ENCODE results near the gene FAM124A. TPM values are rescaled to one million over a fixed set of nuclear protein-coding genes. Genes with fewer than 3 reads are reported as not detected.

Gene FAM124A
- polyA plus RNA-seq (2011; rRNA removed) (1.5 and 1.6 TPM in 2 replicates), polyA plus RNA-seq (2017; fragmentation: RNase III; extraction: RNeasy Plus Mini Kit Qiagen cat#74134 plus additional on column Dnase treatment) (1.4 to 1.6 TPM (median 1.5 TPM) in 3 replicates), polyA minus RNA-seq (2011; rRNA and poly(A)+ RNA removed) (1.7 and 2.0 TPM in 2 replicates)
- 1.3 and 2.0 TPM in 2 replicates for polyA plus RNA-seq (2012; cell fraction: cytosol; rRNA removed)
- 1.3 and 1.4 TPM in 2 replicates for polyA plus RNA-seq (2012; cell fraction: nucleus; rRNA removed)

- peak within 1 kb of the TSS; percentile 78 for H3K4me3 ChIP-seq
- H3K9me3 ChIP-seq: no peaks in the 10 kb centered on the region
- peak; percentile 11 to 23 for DNase-seq (ENCODE audit: low read depth in 1 of 2, low spot score in 1 of 2)
- ChIA-PET CTCF (interaction anchor here (0.7 to 3.9 kb wide), 6 partner anchors 15 to 575 kb away, joined by 3 to 20 read pairs (median 4); no protein-coding TSS in a partner anchor), POLR2A (no interaction called here)
- H3K27ac ChIP-seq: peak within 1 kb of the TSS; percentile 84 to 90
- ATAC-seq: peak; percentile 91 to 92
- H3K4me2 ChIP-seq: peak within 1 kb of the TSS; percentile 93
- no peak for FAIRE-seq
- no CpG with 5 or more reads among the region's 106 CpGs for WGBS (ENCODE audit: missing lambda C conversion rate)
- no peaks in the 10 kb centered on the region for H3K4me1 ChIP-seq
- no peak for TF ChIP-seq JUNB (IDR thresholded peaks at IDR 0.05)
- no peak for TF ChIP-seq NFE2L2 (conservative IDR thresholded peaks at IDR 0.05; ENCODE audit: low read length)
- TF ChIP-seq HEYL (CRISPR knock-in tag; IDR thresholded peaks at IDR 0.05): no peak
- TF ChIP-seq FOSL2 (IDR thresholded peaks at IDR 0.05): no peak
- TF ChIP-seq FOSL2 (CRISPR knock-in tag; IDR thresholded peaks at IDR 0.05): no peak
- peak; percentile 23; the same call in 1 of the 2 replicates for TF ChIP-seq PHF8 (IDR thresholded peaks at IDR 0.05; ENCODE audit: borderline replicate concordance, low read depth)
- TF ChIP-seq EP300 (IDR thresholded peaks at IDR 0.05): no peak
- TF ChIP-seq EHF (CRISPR knock-in tag; IDR thresholded peaks at IDR 0.05): no peak
- TF ChIP-seq MAX (IDR thresholded peaks at IDR 0.05): peak; percentile 88
- no peak for TF ChIP-seq RFX5 (IDR thresholded peaks at IDR 0.05)
- TF ChIP-seq HDAC2 (IDR thresholded peaks at IDR 0.05): no peak
- no peak for TF ChIP-seq PBX3 (IDR thresholded peaks at IDR 0.05)
- no peak for TF ChIP-seq ELK1 (IDR thresholded peaks at IDR 0.05; ENCODE audit: low read depth, low read length)
- TF ChIP-seq USF2 (IDR thresholded peaks at IDR 0.05): no peak
- no peak for TF ChIP-seq CHD2 (IDR thresholded peaks at IDR 0.05; ENCODE audit: low read length, partially characterized antibody)
- TF ChIP-seq CBX8 (IDR thresholded peaks at IDR 0.05): no peak
- TF ChIP-seq POLR2A (IDR thresholded peaks at IDR 0.05; ENCODE audit: low read length): peak; percentile 15
- no peak for TF ChIP-seq BCL3 (IDR thresholded peaks at IDR 0.05)
- no peak for TF ChIP-seq HMGXB4 (CRISPR knock-in tag; IDR thresholded peaks at IDR 0.05; ENCODE audit: borderline replicate concordance)
- TF ChIP-seq ESRRA (IDR thresholded peaks at IDR 0.05; ENCODE audit: borderline replicate concordance, low read length): no peak
- no peak for TF ChIP-seq ZC3H11A (IDR thresholded peaks at IDR 0.05)
- TF ChIP-seq HOXA7 (CRISPR knock-in tag; IDR thresholded peaks at IDR 0.05): no peak
- TF ChIP-seq NPAS2 (CRISPR knock-in tag; IDR thresholded peaks at IDR 0.05; ENCODE audit: borderline replicate concordance): no peak
- TF ChIP-seq ZSCAN20 (CRISPR knock-in tag; IDR thresholded peaks at IDR 0.05): no peak
- TF ChIP-seq E2F6 (IDR thresholded peaks at IDR 0.05; ENCODE audit: borderline replicate concordance, low read depth): peak; percentile 75; the same call in 1 of the 2 replicates
- TF ChIP-seq CBX2 (IDR thresholded peaks at IDR 0.05; ENCODE audit: borderline replicate concordance, low read depth): no peak
- TF ChIP-seq SMC3 (IDR thresholded peaks at IDR 0.05): 0 out of 3 replicates have a peak, but pooled peaks have one; percentile 6
- peak; percentile 54 for TF ChIP-seq CTCF (IDR thresholded peaks at IDR 0.05)
- TF ChIP-seq KDM1A (IDR thresholded peaks at IDR 0.05; ENCODE audit: low read depth): no peak
- no peak for TF ChIP-seq GATA3 (IDR thresholded peaks at IDR 0.05; ENCODE audit: borderline replicate concordance)
Measured at GRCh38 chr13:51222037-51222685, at the start of gene FAM124A. FAM124A (plus strand) TSS chr13:51222398; CDS start chr13:51222502, 104 bp downstream.
